Esophagus squamous epithelium (tissue), 4 donors: ENCODE measurements around the gene STMN3.

Source experiments
- CTCF ChIP-seq, 6 experiments: fragments of 450-650 bp in 4 of 6; fragments of 200-600 bp in 2 of 6; sonication (generic) in 2 of 6; IDR thresholded peaks; one replicate each; pipeline ENCODE4 v1.5.1; 2016 to 2019; ENCODE audit warnings: antibody characterized with exemption in 6 of 6, mild to moderate bottlenecking in 4 of 6, moderate library complexity in 4 of 6
- POLR2A ChIP-seq, 4 donors: fragments of 450-650 bp; IDR thresholded peaks; one replicate each; pipeline ENCODE4 v1.6.1; 2017; ENCODE audit warnings: antibody characterized with exemption in 4 of 4, mild to moderate bottlenecking in 4 of 4, moderate library complexity in 3 of 4

- TF ChIP-seq CTCF (IDR thresholded peaks at IDR 0.05) (no peak), POLR2A (IDR thresholded peaks at IDR 0.05) (no peak)
Observed at GRCh38 chr20:63662813-63663189, 9.6 kb upstream of the STMN3 start.
